Hepatocyte (in vitro differentiated cells): ENCODE measurements around the gene RNF175.
A peak's percentile ranks its signal among the peaks of the same experiment; 100 is the strongest.

Experiments
- CTCF ChIP-seq: fragments of 200-600 bp; sonication (generic); IDR thresholded peaks from 2 replicates; pipeline ENCODE4 v1.5.1; 2016; ENCODE audit warnings: antibody characterized with exemption, mild to moderate bottlenecking; ENCODE audit not compliant: poor library complexity
- EZH2phosphoT487 ChIP-seq: fragments of 200-600 bp; sonication (generic); IDR thresholded peaks from one replicate; pipeline ENCODE4 v1.6.1; 2018; ENCODE audit warnings: antibody characterized with exemption, mild to moderate bottlenecking, low read depth, moderate library complexity; ENCODE audit not compliant: unreplicated experiment, severe bottlenecking

- TF ChIP-seq EZH2phosphoT487 (no peak), CTCF (peak; percentile 43)
Observed at GRCh38 chr4:153790962-153791551, 31.2 kb upstream of the RNF175 start.
